HEK293 (cell line): Measurements from ENCODE around the gene DUSP16.

Experiments
- CTCF ChIA-PET: fragments of 350-600 bp; formaldehyde crosslinking; extraction: SDS; loops from one replicate; lab custom pipeline; 2021; ENCODE audit warnings: antibody characterized with exemption; lab: Yijun Ruan, JAX
- POLR2A ChIA-PET: fragments of 300-600 bp; formaldehyde crosslinking; extraction: SDS; loops from one replicate; lab custom pipeline; 2020; ENCODE audit warnings: antibody characterized with exemption, inconsistent platforms; lab: Yijun Ruan, JAX
- H3K27ac ChIP-seq: fragments of 200-500 bp; sonication (Bioruptor generic); 2 replicates; pipeline ENCODE4 v1.5.1; 2014; ENCODE audit warnings: low read depth, low read length, control low read depth, inconsistent platforms; ENCODE audit errors: extremely low read depth
- H3K36me3 ChIP-seq, 2 experiments: fragments of 200-500 bp in 1 of 2; sonication (Bioruptor generic) in 1 of 2; 1 replicate in 1 of 2; 2 replicates in 1 of 2; pipeline ENCODE4 v1.5.1; 2014 to 2017; ENCODE audit warnings: inconsistent platforms in 2 of 2, low read length in 2 of 2; ENCODE audit not compliant: control insufficient read depth in 2 of 2, insufficient read depth in 1 of 2
- H3K4me1 ChIP-seq: fragments of 200-500 bp; sonication (Bioruptor generic); 2 replicates; pipeline ENCODE4 v1.5.1; 2014; ENCODE audit warnings: mild to moderate bottlenecking, low read length, inconsistent platforms; ENCODE audit not compliant: control insufficient read depth, insufficient read depth
- H3K4me3 ChIP-seq: 2 replicates; pipeline ENCODE4 v1.5.1; 2011; ENCODE audit warnings: low read depth, mild to moderate bottlenecking, control low read depth, low read length, moderate library complexity
- H3K9me3 ChIP-seq: fragments of 200-500 bp; sonication (Bioruptor generic); 2 replicates; pipeline ENCODE4 v1.5.1; 2014; ENCODE audit warnings: low read depth, low read length, inconsistent platforms; ENCODE audit not compliant: control insufficient read depth, insufficient read depth
- GLI4 ChIP-seq: fragments of 450-650 bp; formaldehyde crosslinking; IDR thresholded peaks from 2 replicates; pipeline ENCODE4 v1.5.1; 2016; ENCODE audit warnings: missing biosample characterization, missing genetic modification characterization
- MYNN ChIP-seq: fragments of 450-650 bp; formaldehyde crosslinking; IDR thresholded peaks from 2 replicates; pipeline ENCODE4 v1.5.1; 2016; ENCODE audit warnings: missing biosample characterization, missing genetic modification characterization, borderline replicate concordance
- RBAK ChIP-seq: fragments of 450-650 bp; formaldehyde crosslinking; IDR thresholded peaks from 2 replicates; pipeline ENCODE4 v1.5.1; 2016; ENCODE audit warnings: missing biosample characterization, missing genetic modification characterization
- SCRT1 ChIP-seq: fragments of 450-650 bp; formaldehyde crosslinking; IDR thresholded peaks from 2 replicates; pipeline ENCODE4 v1.5.1; 2016; ENCODE audit warnings: missing biosample characterization, missing genetic modification characterization, borderline replicate concordance
- ZBTB1 ChIP-seq: fragments of 450-650 bp; formaldehyde crosslinking; IDR thresholded peaks from 2 replicates; pipeline ENCODE4 v1.5.1; 2016; ENCODE audit warnings: missing biosample characterization, missing genetic modification characterization
- ZFP37 ChIP-seq: fragments of 450-650 bp; formaldehyde crosslinking; IDR thresholded peaks from 2 replicates; pipeline ENCODE4 v1.5.1; 2016; ENCODE audit warnings: missing biosample characterization, missing genetic modification characterization
- ZNF148 ChIP-seq: fragments of 450-650 bp; formaldehyde crosslinking; IDR thresholded peaks from 2 replicates; pipeline ENCODE4 v1.5.0; 2017; ENCODE audit warnings: missing biosample characterization, missing genetic modification characterization, borderline replicate concordance
- ZNF16 ChIP-seq: fragments of 450-650 bp; formaldehyde crosslinking; IDR thresholded peaks from 2 replicates; pipeline ENCODE4 v1.5.1; 2016; ENCODE audit warnings: low read depth, missing biosample characterization, missing genetic modification characterization
- ZNF175 ChIP-seq: fragments of 450-650 bp; formaldehyde crosslinking; IDR thresholded peaks from 2 replicates; pipeline ENCODE4 v1.5.1; 2016; ENCODE audit warnings: missing biosample characterization, missing genetic modification characterization
- ZNF19 ChIP-seq: fragments of 450-650 bp; formaldehyde crosslinking; IDR thresholded peaks from 2 replicates; pipeline ENCODE4; 2016; ENCODE audit warnings: missing biosample characterization, missing genetic modification characterization, low read depth
- ZNF23 ChIP-seq: fragments of 450-650 bp; formaldehyde crosslinking; IDR thresholded peaks from 2 replicates; pipeline ENCODE4 v1.5.1; 2016; ENCODE audit warnings: missing biosample characterization, missing genetic modification characterization, borderline replicate concordance
- ZNF24 ChIP-seq: fragments of 450-650 bp; formaldehyde crosslinking; IDR thresholded peaks from 2 replicates; pipeline ENCODE4 v1.5.1; 2016; ENCODE audit warnings: missing biosample characterization, missing genetic modification characterization
- ZNF292 ChIP-seq: fragments of 450-650 bp; formaldehyde crosslinking; IDR thresholded peaks from 2 replicates; pipeline ENCODE4 v1.5.1; 2016; ENCODE audit warnings: low read depth, missing biosample characterization, missing genetic modification characterization, borderline replicate concordance
- ZNF324 ChIP-seq: fragments of 450-650 bp; formaldehyde crosslinking; IDR thresholded peaks from 2 replicates; pipeline ENCODE4 v1.5.1; 2016; ENCODE audit warnings: missing biosample characterization, missing genetic modification characterization
- ZNF335 ChIP-seq: fragments of 450-650 bp; formaldehyde crosslinking; conservative IDR thresholded peaks from 2 replicates; pipeline ENCODE4 v1.5.1; 2016; ENCODE audit warnings: missing biosample characterization, missing genetic modification characterization
- ZNF354C ChIP-seq: fragments of 450-650 bp; formaldehyde crosslinking; IDR thresholded peaks from 2 replicates; pipeline ENCODE4 v1.5.1; 2016; ENCODE audit warnings: missing biosample characterization, missing genetic modification characterization, low read depth, borderline replicate concordance
- ZNF37A ChIP-seq: fragments of 450-650 bp; IDR thresholded peaks from 2 replicates; pipeline ENCODE4 v1.5.1; 2018; ENCODE audit warnings: missing biosample characterization, missing genetic modification characterization
- ZNF426 ChIP-seq: fragments of 450-650 bp; formaldehyde crosslinking; IDR thresholded peaks from 2 replicates; pipeline ENCODE4 v1.5.1; 2017; ENCODE audit warnings: missing biosample characterization, missing genetic modification characterization, mild to moderate bottlenecking, inconsistent platforms, moderate library complexity
- ZNF473 ChIP-seq: fragments of 450-650 bp; formaldehyde crosslinking; IDR thresholded peaks from 2 replicates; pipeline ENCODE4 v1.5.1; 2017; ENCODE audit warnings: missing biosample characterization, missing genetic modification characterization
- ZNF501 ChIP-seq: fragments of 450-650 bp; formaldehyde crosslinking; IDR thresholded peaks from 2 replicates; pipeline ENCODE4 v1.5.1; 2016; ENCODE audit warnings: missing biosample characterization, missing genetic modification characterization
- ZNF561 ChIP-seq: fragments of 450-650 bp; IDR thresholded peaks from 2 replicates; pipeline ENCODE4 v1.5.1; 2018; ENCODE audit warnings: missing biosample characterization, missing genetic modification characterization, borderline replicate concordance
- ZNF610 ChIP-seq: fragments of 450-650 bp; formaldehyde crosslinking; IDR thresholded peaks from 2 replicates; pipeline ENCODE4 v1.5.1; 2016; ENCODE audit warnings: missing biosample characterization, missing genetic modification characterization, borderline replicate concordance
- ZNF664 ChIP-seq: fragments of 450-650 bp; formaldehyde crosslinking; IDR thresholded peaks from 2 replicates; pipeline ENCODE4 v1.5.1; 2016; ENCODE audit warnings: missing biosample characterization, missing genetic modification characterization
- ZNF777 ChIP-seq: fragments of 450-650 bp; formaldehyde crosslinking; IDR thresholded peaks from 2 replicates; pipeline ENCODE4 v1.5.1; 2017; ENCODE audit warnings: missing biosample characterization, missing genetic modification characterization, borderline replicate concordance
- ZNF785 ChIP-seq: fragments of 450-650 bp; formaldehyde crosslinking; IDR thresholded peaks from 2 replicates; pipeline ENCODE4 v1.5.1; 2016; ENCODE audit warnings: missing biosample characterization, missing genetic modification characterization
- ZSCAN18 ChIP-seq: fragments of 450-650 bp; formaldehyde crosslinking; IDR thresholded peaks from 2 replicates; pipeline ENCODE4 v1.5.1; 2016; ENCODE audit warnings: missing biosample characterization, missing genetic modification characterization
- ZSCAN30 ChIP-seq: fragments of 450-650 bp; IDR thresholded peaks from 2 replicates; pipeline ENCODE4 v1.5.1; 2018; ENCODE audit warnings: missing biosample characterization, mild to moderate bottlenecking, missing genetic modification characterization, moderate library complexity
- TF ChIP-seq, protein P1 (sequence below): fragments of 450-650 bp; IDR thresholded peaks from 2 replicates; pipeline ENCODE4 v1.5.1; 2018; ENCODE audit warnings: missing biosample characterization, missing genetic modification characterization
- TF ChIP-seq, protein P2 (sequence below): fragments of 450-650 bp; formaldehyde crosslinking; IDR thresholded peaks from 2 replicates; pipeline ENCODE4 v1.5.1; 2016; ENCODE audit warnings: missing biosample characterization, missing genetic modification characterization

DUSP16 gene

GRCh38 chr12:12465522-12465921, 97.1 kb downstream of the DUSP16 start:
- Histone ChIP-seq H3K4me3 (no peak overlapping the region), H3K36me3 (no peaks in the 10 kb centered on the region), H3K27ac (no peak overlapping the region), H3K9me3 (no peaks in the 10 kb centered on the region), H3K4me1 (no peaks in the 10 kb centered on the region)
- CTCF ChIA-PET = interaction anchor here (0.6 kb wide), 2 partner anchors 81 to 345 kb away, joined by 3 read pairs; no protein-coding TSS in a partner anchor
- POLR2A ChIA-PET = no interaction called here
- TF ChIP-seq ZNF610 (tag by site-specific recombination) (no peak), ZNF473 (tag by site-specific recombination) (no peak), ZNF24 (tag by site-specific recombination) (no peak), ZNF561 (tag by site-specific recombination) (no peak), ZFP37 (tag by site-specific recombination) (no peak), ZNF19 (tag by site-specific recombination) (no peak), ZNF23 (tag by site-specific recombination) (no peak), ZNF335 (tag by site-specific recombination) (no peak), ZNF37A (no peak), RBAK (no peak), ZNF426 (tag by site-specific recombination) (no peak), ZNF324 (no peak), ZNF501 (tag by site-specific recombination) (no peak), ZNF777 (tag by site-specific recombination) (no peak), ZSCAN30 (tag by site-specific recombination) (no peak), ZNF664 (tag by site-specific recombination) (no peak), ZNF148 (no peak)
- TF ChIP-seq, protein P1, sequence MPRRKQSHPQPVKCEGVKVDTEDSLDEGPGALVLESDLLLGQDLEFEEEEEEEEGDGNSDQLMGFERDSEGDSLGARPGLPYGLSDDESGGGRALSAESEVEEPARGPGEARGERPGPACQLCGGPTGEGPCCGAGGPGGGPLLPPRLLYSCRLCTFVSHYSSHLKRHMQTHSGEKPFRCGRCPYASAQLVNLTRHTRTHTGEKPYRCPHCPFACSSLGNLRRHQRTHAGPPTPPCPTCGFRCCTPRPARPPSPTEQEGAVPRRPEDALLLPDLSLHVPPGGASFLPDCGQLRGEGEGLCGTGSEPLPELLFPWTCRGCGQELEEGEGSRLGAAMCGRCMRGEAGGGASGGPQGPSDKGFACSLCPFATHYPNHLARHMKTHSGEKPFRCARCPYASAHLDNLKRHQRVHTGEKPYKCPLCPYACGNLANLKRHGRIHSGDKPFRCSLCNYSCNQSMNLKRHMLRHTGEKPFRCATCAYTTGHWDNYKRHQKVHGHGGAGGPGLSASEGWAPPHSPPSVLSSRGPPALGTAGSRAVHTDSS (tag by site-specific recombination) = no peak

DNA sequence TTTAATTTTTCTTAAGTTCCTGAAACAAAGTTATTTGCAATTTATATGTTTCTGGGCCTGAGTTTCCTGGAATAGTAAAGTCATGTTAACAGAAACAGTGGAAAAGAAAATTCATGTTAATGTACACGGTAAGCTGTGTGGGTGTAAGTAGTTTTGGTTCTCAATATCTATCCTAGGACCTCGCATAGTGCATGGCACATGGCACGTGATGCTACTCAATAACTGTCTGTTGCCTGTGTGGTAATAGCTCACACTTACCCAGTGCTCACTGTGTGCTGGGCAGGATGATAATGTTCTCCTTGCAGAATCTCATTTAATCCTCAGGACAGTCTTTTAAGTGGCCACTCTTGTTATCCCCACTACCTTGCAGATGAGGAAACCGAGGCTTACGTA, 100.7 kb downstream of the DUSP16 start:
- ChIA-PET CTCF (interaction anchor here (0.5 to 1.1 kb wide), 2 partner anchors 26 to 32 kb away, joined by 3 read pairs; no protein-coding TSS in a partner anchor), POLR2A (no interaction called here)
- H3K9me3 ChIP-seq = no peaks in the 10 kb centered on the region
- H3K36me3 ChIP-seq = no peaks in the 10 kb centered on the region
- no peaks in the 10 kb centered on the region for H3K4me1 ChIP-seq
- no peak overlapping the region for H3K27ac ChIP-seq
- TF ChIP-seq ZNF16 (tag by site-specific recombination) (no peak), ZBTB1 (no peak), ZNF785 (tag by site-specific recombination) (no peak), MYNN (tag by site-specific recombination) (no peak), GLI4 (tag by site-specific recombination) (no peak), SCRT1 (tag by site-specific recombination) (no peak), ZNF175 (tag by site-specific recombination) (no peak), ZNF354C (tag by site-specific recombination) (no peak), ZSCAN18 (no peak), ZNF292 (tag by site-specific recombination) (no peak)
- TF ChIP-seq, protein P2, sequence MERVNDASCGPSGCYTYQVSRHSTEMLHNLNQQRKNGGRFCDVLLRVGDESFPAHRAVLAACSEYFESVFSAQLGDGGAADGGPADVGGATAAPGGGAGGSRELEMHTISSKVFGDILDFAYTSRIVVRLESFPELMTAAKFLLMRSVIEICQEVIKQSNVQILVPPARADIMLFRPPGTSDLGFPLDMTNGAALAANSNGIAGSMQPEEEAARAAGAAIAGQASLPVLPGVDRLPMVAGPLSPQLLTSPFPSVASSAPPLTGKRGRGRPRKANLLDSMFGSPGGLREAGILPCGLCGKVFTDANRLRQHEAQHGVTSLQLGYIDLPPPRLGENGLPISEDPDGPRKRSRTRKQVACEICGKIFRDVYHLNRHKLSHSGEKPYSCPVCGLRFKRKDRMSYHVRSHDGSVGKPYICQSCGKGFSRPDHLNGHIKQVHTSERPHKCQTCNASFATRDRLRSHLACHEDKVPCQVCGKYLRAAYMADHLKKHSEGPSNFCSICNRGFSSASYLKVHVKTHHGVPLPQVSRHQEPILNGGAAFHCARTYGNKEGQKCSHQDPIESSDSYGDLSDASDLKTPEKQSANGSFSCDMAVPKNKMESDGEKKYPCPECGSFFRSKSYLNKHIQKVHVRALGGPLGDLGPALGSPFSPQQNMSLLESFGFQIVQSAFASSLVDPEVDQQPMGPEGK (tag by site-specific recombination) = no peak
- no peak overlapping the region for H3K4me3 ChIP-seq
